ENCODE measurements around the gene SLC25A28.
"Not testable (repeated sequence)": the region's sequence is repeated elsewhere in the genome, so short reads cannot be mapped to it uniquely, and the experiment has no call there.

GRCh38 chr10:99625124-99625523 is 4.9 kb upstream of the SLC25A28 start:
- not testable (repeated sequence) for TF ChIP-seq CTCF (IDR thresholded peaks at IDR 0.05); EZH2 (IDR thresholded peaks at IDR 0.05; ENCODE audit: borderline replicate concordance, insufficient read depth, low read depth, low read length, poor library complexity, severe bottlenecking)
